Activated naive CD8-positive, alpha-beta T cell (primary cell): ENCODE measurements around the gene EPHB1.

ENCODE experiments used
- H3K27ac Mint-ChIP-seq: one replicate; pipeline ENCODE4 v1.8.0; 2021; ENCODE audit warnings: mixed read lengths
- H3K27me3 Mint-ChIP-seq: one replicate; pipeline ENCODE4 v1.8.0; 2021; ENCODE audit warnings: mixed read lengths
- H3K36me3 Mint-ChIP-seq: one replicate; pipeline ENCODE4 v1.8.0; 2021; ENCODE audit warnings: mixed read lengths
- H3K4me1 Mint-ChIP-seq: one replicate; pipeline ENCODE4 v1.8.0; 2021; ENCODE audit warnings: low read depth, mixed read lengths
- H3K4me3 Mint-ChIP-seq: one replicate; pipeline ENCODE4 v1.8.0; 2021; ENCODE audit warnings: mild to moderate bottlenecking, mixed read lengths
- H3K9me3 Mint-ChIP-seq: one replicate; pipeline ENCODE4 v1.8.0; 2021; ENCODE audit warnings: low read depth, mixed read lengths

The EPHB1 gene

DNA sequence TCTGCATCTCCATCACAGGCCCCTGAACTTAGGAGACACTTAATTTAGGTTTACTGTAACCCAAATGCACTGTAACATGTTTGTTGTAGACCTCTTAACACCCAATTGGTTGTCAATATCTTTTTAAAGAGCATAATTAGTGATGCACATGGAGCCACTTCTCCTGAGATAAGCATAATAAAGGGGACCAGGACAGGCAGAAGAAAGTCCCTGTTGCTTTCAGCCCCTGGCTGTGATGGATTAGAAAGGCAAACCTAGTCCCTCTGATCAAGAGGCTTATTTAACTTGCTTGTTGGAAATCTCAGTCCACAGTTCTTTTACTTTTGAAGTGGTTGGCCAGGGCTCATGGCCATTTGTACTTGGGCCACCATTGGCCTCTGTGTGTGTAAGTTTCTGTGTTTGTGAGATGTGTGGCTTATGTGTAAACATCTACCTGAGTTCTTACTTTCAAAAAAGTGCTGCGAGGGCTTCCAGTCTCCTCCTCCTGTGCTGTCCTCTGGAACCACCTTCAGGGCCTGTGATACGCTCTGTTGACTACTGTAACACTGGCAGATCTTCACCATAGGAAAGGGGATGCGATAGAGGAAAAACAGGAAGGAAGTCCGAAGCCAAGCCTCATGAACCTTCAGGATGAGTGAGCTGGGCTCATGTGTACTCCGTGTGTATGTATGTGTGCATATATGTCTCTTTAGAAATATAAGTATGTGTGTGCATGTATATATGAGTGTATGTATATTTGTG, 136.2 kb downstream of the EPHB1 start:
- no peaks in the 10 kb centered on the region for H3K36me3 Mint-ChIP-seq
- no peaks in the 10 kb centered on the region for H3K9me3 Mint-ChIP-seq
- no peaks in the 10 kb centered on the region for H3K4me1 Mint-ChIP-seq
- H3K27ac Mint-ChIP-seq: no peak overlapping the region
- H3K27me3 Mint-ChIP-seq: no peaks in the 10 kb centered on the region
- H3K4me3 Mint-ChIP-seq: no peak overlapping the region

DNA sequence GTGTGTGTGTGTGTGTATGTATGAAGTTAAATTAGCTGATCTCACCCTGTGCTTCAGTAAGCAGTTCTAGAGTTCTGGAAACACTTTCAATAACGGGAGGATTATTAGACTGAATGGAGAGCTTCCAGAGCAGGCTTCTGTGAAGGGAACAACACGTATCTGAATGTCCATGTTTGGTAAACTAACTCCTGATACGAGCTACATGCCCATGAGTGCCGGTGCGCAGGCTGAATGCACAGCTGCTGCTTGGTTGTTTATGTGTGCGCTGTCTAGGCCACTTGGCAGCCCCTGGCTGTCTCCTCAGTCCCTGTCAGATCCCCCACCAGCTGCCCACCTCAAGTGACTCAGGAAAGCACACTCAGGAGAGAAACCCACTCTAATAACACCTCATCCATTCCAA, 137.0 kb downstream of the EPHB1 start:
- Mint-ChIP-seq H3K9me3 (no peaks in the 10 kb centered on the region), H3K4me1 (no peaks in the 10 kb centered on the region), H3K4me3 (no peak overlapping the region), H3K27ac (no peak overlapping the region), H3K27me3 (no peaks in the 10 kb centered on the region), H3K36me3 (no peaks in the 10 kb centered on the region)

DNA sequence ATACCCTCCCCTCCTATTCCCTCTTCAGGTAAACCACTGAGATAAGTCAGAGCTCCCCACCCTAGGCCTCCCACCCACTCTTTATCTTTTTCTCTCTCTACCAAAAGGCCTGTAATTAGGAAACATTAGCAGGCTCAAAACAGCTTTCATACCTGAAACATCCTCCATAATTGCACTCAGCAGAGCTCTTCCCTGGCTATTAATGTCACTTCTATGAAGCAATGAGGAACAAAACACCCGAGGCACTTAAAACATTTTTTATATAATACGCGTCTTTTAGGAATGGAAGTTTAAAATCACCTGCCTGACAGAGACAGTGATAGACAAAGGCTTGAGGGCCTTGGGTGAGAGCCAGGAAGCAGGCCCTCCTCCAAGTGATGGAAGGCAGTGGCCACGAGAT, 138.9 kb downstream of the EPHB1 start:
- Mint-ChIP-seq H3K27ac (no peak overlapping the region), H3K9me3 (no peaks in the 10 kb centered on the region), H3K27me3 (no peaks in the 10 kb centered on the region), H3K4me1 (no peaks in the 10 kb centered on the region), H3K4me3 (no peak overlapping the region), H3K36me3 (no peaks in the 10 kb centered on the region)

DNA sequence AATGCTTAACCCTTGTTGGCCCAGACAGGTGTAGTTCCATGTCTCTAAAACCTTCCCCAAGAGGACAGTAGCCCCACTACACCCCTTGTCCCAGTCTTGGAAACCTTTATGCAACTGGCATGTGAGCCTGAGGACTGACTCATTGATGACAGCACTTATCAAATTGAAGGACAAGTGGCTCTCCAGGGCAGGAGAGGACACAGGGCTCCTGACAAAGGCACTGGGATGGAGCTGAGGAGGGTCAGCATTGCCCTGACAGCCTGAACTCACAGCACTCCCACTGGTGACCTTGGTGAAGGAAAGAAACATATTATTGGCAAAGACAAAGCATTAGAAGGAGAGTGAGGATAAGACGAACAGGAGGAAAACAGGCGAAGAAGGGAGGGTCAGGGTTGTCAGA, 139.9 kb downstream of the EPHB1 start:
- Mint-ChIP-seq H3K27me3 (no peaks in the 10 kb centered on the region), H3K4me1 (no peaks in the 10 kb centered on the region), H3K27ac (no peak overlapping the region), H3K36me3 (no peaks in the 10 kb centered on the region), H3K9me3 (no peaks in the 10 kb centered on the region), H3K4me3 (no peak overlapping the region)

DNA sequence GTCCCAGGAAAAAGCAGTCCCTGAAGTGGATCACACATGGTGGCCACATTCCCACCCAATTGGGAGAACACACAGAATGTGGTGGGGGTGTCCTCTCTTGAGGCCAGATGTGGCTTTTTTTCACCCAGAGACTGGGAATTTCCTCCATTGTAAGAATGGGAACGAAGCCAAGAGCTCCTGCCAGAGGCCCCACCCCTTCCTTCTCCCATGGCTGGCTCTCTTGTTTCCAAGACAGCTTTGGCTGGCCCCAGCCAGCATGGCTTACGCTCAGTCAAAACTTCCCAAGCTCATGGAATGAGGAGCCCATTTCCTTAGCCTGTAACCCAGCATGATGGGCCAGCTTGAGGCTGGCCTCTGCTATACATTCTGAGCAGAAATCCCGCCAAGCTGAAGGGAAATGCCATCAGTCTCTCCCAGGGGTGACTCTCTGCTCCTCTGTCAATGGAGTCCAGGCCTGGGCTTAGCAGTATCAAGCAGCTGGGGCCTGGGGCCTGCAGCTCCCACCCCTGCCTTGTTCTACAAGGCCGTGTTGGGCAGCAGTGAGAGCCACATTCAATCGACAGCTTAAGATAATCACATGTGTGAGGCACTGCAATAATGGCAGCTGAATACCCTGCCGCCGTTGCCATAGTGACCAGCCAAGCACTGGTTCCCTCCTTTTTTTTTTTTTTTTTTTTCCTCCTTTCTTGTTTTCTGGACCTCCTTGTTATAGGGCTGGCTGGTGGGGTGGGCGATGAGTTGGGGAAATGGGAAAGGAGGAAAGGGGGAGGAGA, 142.4 kb downstream of the EPHB1 start:
- Mint-ChIP-seq H3K27me3 (peaks cover 2% of the 10 kb centered on the region), H3K27ac (no peak overlapping the region), H3K4me3 (no peak overlapping the region), H3K36me3 (no peaks in the 10 kb centered on the region), H3K9me3 (no peaks in the 10 kb centered on the region), H3K4me1 (no peaks in the 10 kb centered on the region)

DNA sequence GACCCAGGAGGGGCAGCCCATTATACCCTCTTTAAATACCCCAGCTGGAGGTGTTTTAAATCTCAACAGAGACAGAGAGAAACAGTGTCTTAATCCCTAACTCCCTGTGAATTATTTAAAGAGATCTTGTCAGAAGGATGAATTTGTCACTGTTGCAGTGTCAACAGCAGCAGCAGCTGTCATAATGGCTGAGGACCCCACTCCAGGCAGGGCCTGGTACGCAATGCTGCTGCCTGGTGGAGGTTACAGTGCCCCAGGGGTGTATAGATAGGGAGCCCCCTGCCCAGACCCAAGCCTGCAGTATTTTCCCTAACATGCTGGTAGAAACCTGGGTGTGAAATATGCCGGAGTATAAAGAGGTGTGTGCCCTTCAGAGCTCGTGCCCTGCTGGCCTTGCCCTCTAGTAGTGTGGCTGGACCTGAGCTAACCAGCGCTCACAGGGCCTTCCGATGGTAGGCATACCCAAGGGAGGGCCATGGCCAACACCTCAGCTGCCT, 143.0 kb downstream of the EPHB1 start:
- H3K4me3 Mint-ChIP-seq: no peak overlapping the region
- peaks cover 2% of the 10 kb centered on the region for H3K27me3 Mint-ChIP-seq
- no peaks in the 10 kb centered on the region for H3K9me3 Mint-ChIP-seq
- no peak overlapping the region for H3K27ac Mint-ChIP-seq
- H3K36me3 Mint-ChIP-seq: no peaks in the 10 kb centered on the region
- no peaks in the 10 kb centered on the region for H3K4me1 Mint-ChIP-seq

DNA sequence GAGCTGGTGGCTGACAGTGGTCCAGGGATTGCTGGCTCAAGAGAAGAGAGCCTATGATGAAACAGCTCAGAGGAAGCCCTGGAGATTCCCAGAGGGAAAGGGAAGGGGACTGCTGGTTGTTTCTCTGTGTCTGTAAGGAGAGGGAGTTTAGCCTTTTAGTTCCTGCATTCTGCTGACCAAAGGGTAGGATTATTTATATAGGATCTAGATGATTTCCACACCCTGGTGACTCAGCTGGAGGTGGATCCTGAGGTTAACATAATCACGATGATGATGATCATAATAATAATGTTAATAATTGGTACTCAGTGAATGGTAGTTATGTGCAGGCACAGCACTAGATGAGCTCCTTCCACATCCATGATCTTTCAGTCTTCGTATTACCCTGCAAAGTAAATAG, 144.9 kb downstream of the EPHB1 start:
- Mint-ChIP-seq H3K4me3 (no peak overlapping the region), H3K4me1 (no peaks in the 10 kb centered on the region), H3K36me3 (no peaks in the 10 kb centered on the region), H3K9me3 (no peaks in the 10 kb centered on the region), H3K27ac (no peak overlapping the region), H3K27me3 (peaks cover 2% of the 10 kb centered on the region)

DNA sequence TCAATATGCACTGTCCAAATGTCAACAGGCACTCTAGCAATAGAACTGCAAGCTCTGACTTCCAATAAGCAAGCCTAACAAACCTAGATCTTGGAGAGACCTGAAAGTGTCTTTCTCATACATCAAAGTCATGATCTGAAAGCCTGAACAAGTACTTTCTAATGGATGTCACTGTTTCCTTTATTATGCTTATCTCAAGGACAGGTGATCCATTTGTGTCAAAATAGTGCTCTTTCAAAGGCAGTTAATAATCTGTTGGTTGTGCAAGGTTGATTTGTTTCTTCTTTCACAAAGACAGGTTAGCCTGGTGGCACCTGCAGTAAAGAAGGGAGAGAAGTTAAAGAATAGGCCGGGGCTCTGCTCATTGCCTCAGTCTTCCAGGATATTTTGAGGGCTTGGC, 146.8 kb downstream of the EPHB1 start:
- H3K27ac Mint-ChIP-seq: no peak overlapping the region
- no peaks in the 10 kb centered on the region for H3K9me3 Mint-ChIP-seq
- no peaks in the 10 kb centered on the region for H3K4me1 Mint-ChIP-seq
- H3K36me3 Mint-ChIP-seq: no peaks in the 10 kb centered on the region
- no peak overlapping the region for H3K4me3 Mint-ChIP-seq
- H3K27me3 Mint-ChIP-seq: peaks cover 2% of the 10 kb centered on the region

DNA sequence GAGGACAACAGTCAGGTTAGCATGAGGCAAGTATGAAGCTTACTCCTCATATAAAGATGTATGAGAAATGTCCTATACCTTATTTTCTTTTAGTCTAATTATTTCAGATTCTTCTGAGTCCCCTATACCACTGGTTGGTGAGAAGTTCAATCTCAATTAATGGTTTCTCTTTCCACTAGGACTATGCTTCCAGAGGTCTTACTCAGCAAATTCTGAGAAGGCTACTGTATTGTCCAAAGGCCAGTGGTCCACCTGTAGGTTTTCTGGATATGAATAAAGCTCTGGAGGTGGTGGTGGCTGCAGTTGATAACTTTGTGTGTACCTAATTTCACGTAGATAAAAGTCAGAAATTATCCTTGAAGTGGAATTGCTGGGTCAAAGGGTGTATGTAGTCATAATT, 149.4 kb downstream of the EPHB1 start:
- Mint-ChIP-seq H3K4me1 (no peaks in the 10 kb centered on the region), H3K36me3 (no peaks in the 10 kb centered on the region), H3K9me3 (no peaks in the 10 kb centered on the region), H3K27ac (no peak overlapping the region), H3K27me3 (peaks cover 2% of the 10 kb centered on the region), H3K4me3 (no peak overlapping the region)

DNA sequence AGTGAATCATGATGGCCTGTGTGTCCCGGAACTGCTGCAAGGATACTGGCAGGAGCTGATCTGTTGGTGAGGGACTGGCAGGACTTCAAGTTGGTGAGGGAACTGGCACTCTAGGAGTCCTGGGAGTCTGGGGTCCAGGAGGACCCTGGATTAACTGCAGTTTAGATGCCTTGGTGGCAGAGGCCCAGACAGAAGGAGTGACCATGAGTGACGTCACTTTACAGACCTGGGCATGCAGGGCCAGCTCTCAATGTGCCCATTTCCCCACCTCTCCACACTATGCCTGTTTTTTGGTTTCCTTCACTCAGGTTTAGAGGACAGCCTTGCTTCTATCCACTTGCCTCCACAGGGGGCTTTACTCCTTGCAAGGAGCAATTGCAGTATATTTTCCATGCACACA, 154.1 kb downstream of the EPHB1 start:
- Mint-ChIP-seq H3K9me3 (no peaks in the 10 kb centered on the region), H3K4me3 (no peak overlapping the region), H3K27me3 (no peaks in the 10 kb centered on the region), H3K36me3 (no peaks in the 10 kb centered on the region), H3K4me1 (no peaks in the 10 kb centered on the region), H3K27ac (no peak overlapping the region)

DNA sequence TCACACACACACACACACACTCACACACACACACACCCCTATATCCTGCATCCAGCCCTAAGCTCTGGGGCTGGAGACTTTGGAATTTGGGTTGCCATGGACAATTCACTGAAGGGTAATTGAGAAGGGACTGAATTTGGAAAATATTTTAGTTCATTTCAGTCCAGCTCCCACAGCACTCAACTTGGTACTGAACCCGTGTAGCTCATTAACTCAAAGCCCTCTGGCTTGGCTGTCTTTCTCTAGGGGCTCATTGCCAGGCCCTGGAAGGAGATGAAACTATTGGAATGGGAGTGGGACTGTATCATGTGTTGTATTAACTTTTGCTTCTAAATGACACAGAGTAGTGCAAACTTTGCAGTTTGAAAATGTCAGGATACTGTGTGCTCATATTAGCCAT, 157.3 kb downstream of the EPHB1 start:
- Mint-ChIP-seq H3K9me3 (no peaks in the 10 kb centered on the region), H3K4me1 (no peaks in the 10 kb centered on the region), H3K4me3 (no peak overlapping the region), H3K27me3 (no peaks in the 10 kb centered on the region), H3K36me3 (no peaks in the 10 kb centered on the region), H3K27ac (no peak overlapping the region)

DNA sequence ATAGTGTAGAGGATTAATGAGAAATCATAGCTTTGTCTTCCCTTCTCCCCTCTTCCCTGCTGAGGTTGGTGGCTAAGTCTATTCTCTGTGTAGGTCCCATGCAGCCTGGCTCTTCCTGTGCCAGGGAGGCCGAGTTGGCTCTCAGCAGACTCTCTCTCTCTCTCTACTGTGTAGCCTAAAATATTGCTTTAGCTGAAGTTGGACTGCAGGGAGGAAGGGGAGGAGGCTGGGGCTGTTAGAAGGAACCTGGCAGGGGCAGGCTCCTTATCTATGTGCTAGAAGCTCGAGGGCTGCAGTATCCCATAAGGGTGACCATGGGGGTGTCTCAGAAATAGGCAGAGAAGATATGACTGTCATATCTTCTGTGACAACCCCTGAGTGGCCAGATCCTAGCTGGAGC, 160.8 kb downstream of the EPHB1 start:
- Mint-ChIP-seq H3K9me3 (no peaks in the 10 kb centered on the region), H3K27ac (no peak overlapping the region), H3K27me3 (no peaks in the 10 kb centered on the region), H3K36me3 (no peaks in the 10 kb centered on the region), H3K4me3 (no peak overlapping the region), H3K4me1 (no peaks in the 10 kb centered on the region)

DNA sequence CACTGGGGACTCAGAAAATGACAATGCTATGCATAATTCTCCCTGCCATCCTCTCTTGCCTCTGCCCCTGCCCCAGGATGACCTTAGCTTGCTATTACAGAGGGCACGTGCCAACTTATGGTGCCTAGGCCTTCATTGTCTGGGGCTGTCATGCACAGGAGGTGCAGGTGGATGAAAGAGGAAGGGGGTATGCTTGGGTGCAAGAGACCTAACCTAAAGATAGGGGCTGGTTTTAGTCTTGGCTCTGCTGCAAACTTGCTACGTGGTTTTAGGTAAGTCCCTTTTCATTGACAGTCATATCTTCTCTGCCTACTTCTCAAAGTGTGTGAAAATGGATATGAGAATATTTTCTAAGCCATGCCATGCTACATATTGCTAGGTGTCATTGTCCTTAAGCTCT, 161.3 kb downstream of the EPHB1 start:
- Mint-ChIP-seq H3K27me3 (no peaks in the 10 kb centered on the region), H3K27ac (no peak overlapping the region)

DNA sequence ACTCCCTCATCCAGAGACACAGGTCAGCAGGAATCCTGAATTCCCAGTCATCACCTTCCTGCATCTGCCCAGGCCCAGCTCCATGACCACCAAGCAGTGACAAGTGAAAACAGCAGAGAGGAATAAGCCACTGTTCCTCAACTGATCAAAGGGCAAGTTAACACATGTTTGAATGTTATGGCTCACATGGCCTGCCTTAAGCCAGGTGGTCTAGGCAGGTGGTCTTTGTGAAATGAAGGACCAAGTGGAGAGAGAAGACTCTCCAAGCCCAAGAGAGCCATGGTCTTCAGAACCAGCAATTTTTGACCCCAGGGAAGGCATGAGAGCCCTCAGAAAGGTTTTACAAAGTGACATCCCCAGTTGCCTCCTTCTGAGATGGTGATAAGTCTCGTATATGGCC, 161.8 kb downstream of the EPHB1 start:
- Mint-ChIP-seq H3K27me3 (no peaks in the 10 kb centered on the region), H3K4me1 (no peaks in the 10 kb centered on the region), H3K4me3 (no peak overlapping the region), H3K9me3 (no peaks in the 10 kb centered on the region), H3K27ac (no peak overlapping the region), H3K36me3 (no peaks in the 10 kb centered on the region)

More for the DNA sequence above, 161.3 kb downstream of the EPHB1 start:
- Mint-ChIP-seq H3K36me3 (no peaks in the 10 kb centered on the region), H3K4me3 (no peak overlapping the region), H3K9me3 (no peaks in the 10 kb centered on the region), H3K4me1 (no peaks in the 10 kb centered on the region)

DNA sequence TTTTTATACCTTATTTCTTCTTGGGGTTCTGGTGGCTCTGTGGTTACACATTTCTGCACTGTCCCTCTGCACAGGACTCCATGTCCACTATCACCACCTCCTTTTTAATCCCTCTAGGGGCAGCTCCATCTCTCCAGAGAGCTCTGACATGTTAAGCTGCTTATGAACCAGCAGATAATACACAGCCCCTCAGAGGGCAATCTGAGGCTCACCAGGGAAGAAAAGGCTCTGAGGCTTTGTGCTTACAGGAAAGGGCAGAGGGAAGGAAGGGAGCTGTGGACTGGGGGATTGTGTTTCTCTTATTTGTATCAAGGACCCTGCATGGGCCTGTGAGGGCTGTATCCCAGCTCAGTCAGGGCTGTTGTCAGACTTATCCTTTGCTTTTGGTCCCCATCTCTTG, 164.5 kb downstream of the EPHB1 start:
- Mint-ChIP-seq H3K27ac (no peak overlapping the region), H3K4me1 (no peaks in the 10 kb centered on the region), H3K36me3 (no peaks in the 10 kb centered on the region), H3K27me3 (no peaks in the 10 kb centered on the region), H3K9me3 (no peaks in the 10 kb centered on the region), H3K4me3 (no peak overlapping the region)

DNA sequence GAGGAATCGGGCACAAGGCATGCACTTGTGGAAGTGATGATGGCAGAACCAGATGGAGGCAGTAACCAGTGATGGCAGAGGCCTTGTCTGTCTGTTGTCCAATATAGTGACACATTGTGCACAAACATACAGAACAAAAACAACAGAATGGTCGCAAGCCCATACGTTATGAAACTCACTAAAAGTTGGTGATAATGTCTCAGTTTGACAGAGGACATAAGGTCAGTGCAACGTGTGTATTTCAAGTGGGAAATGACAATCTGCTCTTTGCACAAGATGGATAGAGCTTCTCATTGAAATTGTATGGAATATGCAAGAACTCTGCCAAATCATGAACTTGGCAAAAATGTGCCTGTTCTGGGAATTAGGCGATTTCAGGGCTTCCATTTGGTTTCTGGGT, 169.2 kb downstream of the EPHB1 start:
- no peaks in the 10 kb centered on the region for H3K36me3 Mint-ChIP-seq
- no peaks in the 10 kb centered on the region for H3K9me3 Mint-ChIP-seq
- no peak overlapping the region for H3K27ac Mint-ChIP-seq
- H3K4me3 Mint-ChIP-seq: no peak overlapping the region
- H3K4me1 Mint-ChIP-seq: no peaks in the 10 kb centered on the region
- H3K27me3 Mint-ChIP-seq: peaks cover 2% of the 10 kb centered on the region
